Fibroblast of skin of back (primary cell): ENCODE results near the gene CDRT15.
"Not testable (repeated sequence)": the region's sequence is repeated elsewhere in the genome, so short reads cannot be mapped to it uniquely, and the experiment has no call there.

Source experiments
- DNase-seq: peaks from one replicate; pipeline ENCODE4 v3.0.0-alpha.2; 2013

Gene CDRT15

DNA sequence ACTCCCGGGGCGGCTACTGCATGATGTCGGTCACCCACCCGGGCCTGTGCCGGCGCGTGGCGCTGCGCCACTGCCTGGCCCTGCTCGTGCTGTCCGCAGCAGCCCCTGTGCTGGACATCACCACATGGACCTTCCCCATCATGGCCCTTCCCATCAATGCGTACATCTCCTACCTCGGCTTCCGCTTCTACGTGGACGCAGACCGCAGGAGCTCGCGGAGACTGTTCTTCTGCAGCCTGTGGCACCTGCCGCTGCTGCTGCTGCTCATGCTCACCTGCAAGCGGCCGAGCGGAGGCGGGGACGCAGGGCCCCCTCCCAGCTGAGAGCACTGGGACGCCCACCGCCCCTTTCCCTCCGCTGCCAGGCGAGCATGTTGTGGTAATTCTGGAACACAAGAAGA is 29.8 kb downstream of the CDRT15 start:
- DNase-seq: no peak

GRCh38 chr17:14205992-14206461 is 30.6 kb downstream of the CDRT15 start:
- DNase-seq: no peak

DNA sequence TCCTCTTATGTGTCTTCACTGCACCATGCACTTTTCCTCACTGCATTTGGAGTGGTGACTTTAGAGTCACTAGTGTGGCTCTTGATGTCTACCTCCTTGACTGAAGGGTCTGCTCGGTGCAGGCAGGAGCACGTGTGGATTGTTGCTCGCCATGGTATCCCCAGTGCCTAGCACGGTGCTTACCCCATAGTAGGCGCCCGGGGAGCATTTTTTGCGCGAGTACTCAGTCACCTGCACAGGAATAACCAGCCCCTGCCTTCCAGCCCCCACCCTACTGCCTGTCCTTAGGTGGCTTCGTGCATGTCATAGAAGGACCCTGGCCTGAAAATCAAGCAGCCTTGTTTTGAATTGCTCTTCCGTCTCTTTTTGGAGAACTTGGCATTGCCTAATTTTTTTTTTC is 31.3 kb downstream of the CDRT15 start:
- DNase-seq: no peak

- DNase-seq: no peak
Measured at GRCh38 chr17:14204546-14204945, 32.1 kb downstream of the CDRT15 start.

DNA sequence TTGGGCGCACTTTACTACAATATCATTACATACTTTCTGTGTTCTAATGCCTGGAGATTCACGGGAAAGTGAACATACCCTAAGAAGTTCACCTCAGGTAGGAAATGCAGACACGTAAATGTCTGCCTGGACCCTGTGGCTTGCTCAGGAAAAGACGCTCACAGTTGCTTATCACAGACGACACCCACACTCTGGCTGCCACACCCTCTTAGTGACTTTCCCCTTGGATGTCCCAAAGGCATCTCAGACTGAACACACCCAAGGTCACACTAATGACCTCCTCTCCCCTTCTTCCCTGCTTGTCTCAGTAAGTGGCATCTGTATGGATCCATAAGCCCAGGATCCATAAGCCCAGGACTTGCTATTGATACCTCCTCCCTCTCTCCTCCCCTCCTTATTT is 32.6 kb downstream of the CDRT15 start:
- DNase-seq: no peak

DNA sequence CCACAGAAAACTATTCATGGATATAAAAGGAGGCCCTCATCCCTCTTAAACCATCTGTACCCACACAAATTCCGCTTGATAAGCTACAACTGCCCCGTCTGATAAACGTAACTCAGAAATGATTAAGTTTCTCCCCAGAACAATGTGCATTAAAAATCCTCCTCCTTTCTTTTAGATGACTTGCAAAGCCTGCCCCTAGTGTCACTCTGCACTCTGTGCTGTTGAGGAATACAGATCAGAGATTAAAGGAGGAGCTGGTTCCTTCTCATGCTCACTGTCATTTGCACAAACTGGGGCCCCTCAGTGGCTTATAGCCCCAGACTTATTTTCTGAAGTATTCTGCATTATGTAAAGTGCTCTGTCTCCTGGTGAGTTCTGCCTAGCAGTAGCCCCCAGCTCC is 33.3 kb downstream of the CDRT15 start:
- no peak for DNase-seq

GRCh38 chr17:14202388-14203166 is 34.1 kb downstream of the CDRT15 start:
- no peak for DNase-seq

- DNase-seq: no peak
Measured at GRCh38 chr17:14201988-14202380, 34.7 kb downstream of the CDRT15 start.

- no peak for DNase-seq
Measured at GRCh38 chr17:14201021-14201987, 35.4 kb downstream of the CDRT15 start.

GRCh38 chr17:14200354-14200753 is 36.3 kb downstream of the CDRT15 start:
- no peak for DNase-seq

GRCh38 chr17:14199601-14200000 is 37.1 kb downstream of the CDRT15 start:
- DNase-seq: no peak

GRCh38 chr17:14198575-14198974 is 38.1 kb downstream of the CDRT15 start:
- DNase-seq: no peak

GRCh38 chr17:14198013-14198412 is 38.6 kb downstream of the CDRT15 start:
- DNase-seq: no peak

DNA sequence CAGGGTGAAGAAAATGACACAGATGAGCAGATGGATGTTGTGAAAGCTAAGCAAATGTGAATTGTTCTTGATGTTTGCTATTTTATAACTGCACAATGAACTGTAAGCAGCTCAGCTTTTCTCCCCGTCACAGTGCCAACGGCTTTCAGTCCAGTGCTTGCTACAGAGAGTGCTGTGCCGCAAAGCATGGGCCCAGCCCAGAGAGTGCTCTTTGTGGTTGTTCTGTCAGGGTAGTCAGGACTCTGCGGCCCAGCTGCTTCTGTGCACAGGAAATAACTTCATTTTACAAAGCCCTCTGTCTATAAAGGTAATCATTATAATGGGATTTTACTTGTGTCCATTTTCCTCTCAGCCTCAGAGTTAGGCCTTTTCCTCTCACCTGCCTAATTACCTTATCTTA is 39.1 kb downstream of the CDRT15 start:
- DNase-seq: no peak

GRCh38 chr17:14197057-14197456 is 39.6 kb downstream of the CDRT15 start:
- DNase-seq: no peak

- no peak for DNase-seq
Measured at GRCh38 chr17:14196377-14196997, 40.2 kb downstream of the CDRT15 start.

DNA sequence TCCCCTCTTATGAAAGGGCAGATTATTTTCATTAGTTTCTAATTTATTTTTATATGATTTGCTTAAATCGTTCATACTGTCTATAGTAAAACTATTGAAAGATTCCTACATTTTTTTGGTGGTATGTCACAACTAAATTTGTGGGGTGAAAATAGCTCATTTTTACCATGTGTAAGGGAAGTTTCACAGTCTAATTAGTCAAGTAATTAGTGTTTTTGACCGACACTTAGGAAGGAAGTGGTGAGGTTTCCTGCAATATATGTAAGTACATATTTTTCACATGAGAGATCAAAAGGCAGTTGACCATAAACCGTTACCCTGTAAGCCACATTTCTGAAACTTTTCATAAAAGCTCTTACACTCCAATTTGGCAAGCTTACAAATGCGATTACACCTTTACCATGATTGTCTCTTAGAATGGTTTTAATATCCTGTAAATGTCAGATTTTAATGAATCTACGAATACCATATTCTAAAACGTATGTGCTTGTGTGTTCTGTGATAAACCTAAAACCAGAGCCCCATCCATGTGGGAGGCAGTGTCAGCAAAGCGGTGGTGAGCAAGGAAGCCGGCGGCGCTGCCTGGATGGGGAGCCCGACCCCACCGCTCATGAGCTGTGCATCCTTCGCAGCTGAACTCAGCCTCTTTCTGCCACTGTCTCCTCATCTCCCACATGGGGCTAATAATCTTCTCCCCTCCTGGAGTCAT is 43.9 kb downstream of the CDRT15 start:
- not testable (repeated sequence) for DNase-seq

DNA sequence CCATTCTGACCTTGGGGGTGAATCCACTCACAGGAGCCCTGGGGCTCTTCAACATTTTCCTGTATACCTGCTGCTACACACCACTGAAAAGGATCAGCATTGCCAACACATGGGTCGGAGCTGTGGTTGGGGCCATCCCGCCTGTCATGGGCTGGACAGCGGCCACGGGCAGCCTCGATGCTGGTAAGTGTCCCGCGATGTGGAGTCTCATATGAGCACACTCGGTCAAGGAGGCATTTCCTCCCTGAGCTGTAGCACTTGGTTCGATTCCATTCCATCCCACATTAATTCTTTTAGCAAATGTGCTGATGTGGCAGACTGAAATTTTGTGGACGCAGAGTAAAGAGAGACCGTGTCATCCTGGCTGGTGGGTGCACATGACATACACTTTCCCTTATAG is 44.6 kb downstream of the CDRT15 start:
- DNase-seq: not testable (repeated sequence)

- DNase-seq: not testable (repeated sequence)
Measured at GRCh38 chr17:14191469-14191868, 45.2 kb downstream of the CDRT15 start.

GRCh38 chr17:14190774-14191173 is 45.9 kb downstream of the CDRT15 start:
- DNase-seq: not testable (repeated sequence)

DNA sequence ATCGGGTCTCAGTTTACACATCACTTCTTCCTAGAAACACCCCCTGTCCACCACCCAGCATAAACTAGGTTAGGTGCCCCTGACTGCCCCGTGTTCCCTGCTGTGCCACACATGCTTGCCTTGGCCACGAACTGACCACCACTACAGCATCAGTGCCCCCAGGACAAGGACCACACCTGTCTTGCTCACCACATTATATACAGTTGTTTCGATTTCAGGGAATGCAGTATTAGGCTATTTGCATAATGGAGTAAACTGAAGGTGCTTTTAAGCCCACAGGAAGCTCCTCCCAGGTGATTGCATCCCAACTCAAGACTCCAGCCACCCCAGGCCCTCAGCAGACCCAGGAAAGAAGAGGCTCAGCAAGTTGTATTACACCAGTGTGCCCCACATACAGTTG is 50.2 kb downstream of the CDRT15 start:
- not testable (repeated sequence) for DNase-seq
